AG09319 (cell line): ENCODE measurements around the gene PDSS2.
"Not testable (repeated sequence)": the region's sequence is repeated elsewhere in the genome, so short reads cannot be mapped to it uniquely, and the experiment has no call there.

Experiments used
- DNase-seq: peaks from one replicate; pipeline ENCODE4 v3.0.0-alpha.2; 2010; ENCODE audit warnings: low read depth; ENCODE audit errors: extremely low read depth
- CTCF ChIP-seq: IDR thresholded peaks from 2 replicates; pipeline ENCODE4 v1.5.1; 2011; ENCODE audit warnings: low read depth, mild to moderate bottlenecking, inconsistent platforms, low read length, moderate library complexity

Gene PDSS2

GRCh38 chr6:107284805-107285204, 174.6 kb downstream of the PDSS2 start:
- DNase-seq: no peak
- TF ChIP-seq CTCF: no peak

GRCh38 chr6:107280791-107281190, 178.6 kb downstream of the PDSS2 start:
- TF ChIP-seq CTCF: no peak
- DNase-seq: no peak

GRCh38 chr6:107280001-107280400, 179.4 kb downstream of the PDSS2 start:
- DNase-seq: not testable (repeated sequence)

GRCh38 chr6:107275330-107275865, 184.0 kb downstream of the PDSS2 start:
- no peak for TF ChIP-seq CTCF
- DNase-seq: no peak

GRCh38 chr6:107274288-107274687, 185.1 kb downstream of the PDSS2 start:
- no peak for DNase-seq
- no peak for TF ChIP-seq CTCF

GRCh38 chr6:107272246-107272645, 187.1 kb downstream of the PDSS2 start:
- no peak for TF ChIP-seq CTCF
- no peak for DNase-seq

- no peak for DNase-seq
- no peak for TF ChIP-seq CTCF
These were observed 188.1 kb downstream of the PDSS2 start for GRCh38 chr6:107271208-107271790.

- no peak for DNase-seq
- TF ChIP-seq CTCF: no peak
These were observed 191.7 kb downstream of the PDSS2 start for GRCh38 chr6:107267634-107268033.
